Gastroesophageal sphincter (tissue), 3 donors: ENCODE measurements around the gene IMMP2L.

Experiments
- EP300 ChIP-seq: sonication (generic); formaldehyde crosslinking; IDR thresholded peaks from one replicate; pipeline ENCODE4 v1.6.1; 2017; ENCODE audit warnings: antibody characterized with exemption, mild to moderate bottlenecking
- POLR2A ChIP-seq, 2 donors: fragments of 450-650 bp; IDR thresholded peaks; one replicate each; pipeline ENCODE4 v1.6.1; 2017; ENCODE audit warnings: antibody characterized with exemption in 2 of 2, mild to moderate bottlenecking in 2 of 2, moderate library complexity in 1 of 2
- TF ChIP-seq, protein P1 (sequence below), 4 experiments: fragments of 200-600 bp in 2 of 4; fragments of 450-650 bp in 2 of 4; sonication (generic) in 1 of 4; IDR thresholded peaks; one replicate each; pipeline ENCODE4 v1.5.1; 2017 to 2019; ENCODE audit warnings: antibody characterized with exemption in 4 of 4, mild to moderate bottlenecking in 2 of 4, moderate library complexity in 2 of 4

DNA sequence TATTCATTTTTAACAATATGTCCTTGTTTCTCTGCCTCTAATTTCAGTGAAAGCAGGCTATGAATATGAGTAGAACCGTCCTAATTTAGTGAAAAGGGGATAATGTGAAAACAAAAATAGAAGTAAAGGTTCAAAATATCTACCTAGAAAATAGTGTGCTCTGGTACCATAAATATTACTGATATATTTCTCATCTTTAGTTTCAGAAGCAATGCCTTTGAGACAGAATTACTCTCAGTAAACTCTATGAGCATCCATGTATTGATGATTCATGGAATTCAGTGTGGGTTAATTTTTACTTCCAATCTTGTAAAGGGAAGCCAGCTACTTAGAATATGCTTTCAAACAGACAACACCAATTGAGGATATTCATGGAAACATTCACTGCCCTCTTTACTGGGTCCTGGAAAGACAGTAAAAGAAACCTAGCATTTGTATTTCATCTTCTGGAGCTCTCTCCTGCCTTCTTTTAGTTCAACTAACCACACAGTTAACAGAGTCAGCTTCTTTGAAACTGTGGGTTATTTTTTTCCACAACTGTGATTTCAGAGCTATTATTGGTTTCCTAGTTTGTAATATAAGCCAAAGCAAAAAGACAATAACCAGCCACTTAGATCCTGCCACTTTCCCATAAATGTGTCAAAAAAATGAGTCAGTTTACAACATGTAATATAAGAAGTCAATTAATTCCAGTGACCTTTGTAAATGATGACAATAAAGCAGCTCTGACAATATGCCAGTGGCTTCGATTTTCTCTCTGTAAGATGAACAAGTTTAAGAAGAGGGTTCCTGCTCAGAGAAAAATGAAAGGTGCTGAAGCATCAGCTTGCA lies 469.7 kb downstream of the IMMP2L start:
- TF ChIP-seq, protein P1, sequence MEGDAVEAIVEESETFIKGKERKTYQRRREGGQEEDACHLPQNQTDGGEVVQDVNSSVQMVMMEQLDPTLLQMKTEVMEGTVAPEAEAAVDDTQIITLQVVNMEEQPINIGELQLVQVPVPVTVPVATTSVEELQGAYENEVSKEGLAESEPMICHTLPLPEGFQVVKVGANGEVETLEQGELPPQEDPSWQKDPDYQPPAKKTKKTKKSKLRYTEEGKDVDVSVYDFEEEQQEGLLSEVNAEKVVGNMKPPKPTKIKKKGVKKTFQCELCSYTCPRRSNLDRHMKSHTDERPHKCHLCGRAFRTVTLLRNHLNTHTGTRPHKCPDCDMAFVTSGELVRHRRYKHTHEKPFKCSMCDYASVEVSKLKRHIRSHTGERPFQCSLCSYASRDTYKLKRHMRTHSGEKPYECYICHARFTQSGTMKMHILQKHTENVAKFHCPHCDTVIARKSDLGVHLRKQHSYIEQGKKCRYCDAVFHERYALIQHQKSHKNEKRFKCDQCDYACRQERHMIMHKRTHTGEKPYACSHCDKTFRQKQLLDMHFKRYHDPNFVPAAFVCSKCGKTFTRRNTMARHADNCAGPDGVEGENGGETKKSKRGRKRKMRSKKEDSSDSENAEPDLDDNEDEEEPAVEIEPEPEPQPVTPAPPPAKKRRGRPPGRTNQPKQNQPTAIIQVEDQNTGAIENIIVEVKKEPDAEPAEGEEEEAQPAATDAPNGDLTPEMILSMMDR (IDR thresholded peaks at IDR 0.05): no peak
- TF ChIP-seq POLR2A (IDR thresholded peaks at IDR 0.05): no peak
- TF ChIP-seq EP300: no peak
